ENCODE measurements around the gene MTFR1L.

DNA sequence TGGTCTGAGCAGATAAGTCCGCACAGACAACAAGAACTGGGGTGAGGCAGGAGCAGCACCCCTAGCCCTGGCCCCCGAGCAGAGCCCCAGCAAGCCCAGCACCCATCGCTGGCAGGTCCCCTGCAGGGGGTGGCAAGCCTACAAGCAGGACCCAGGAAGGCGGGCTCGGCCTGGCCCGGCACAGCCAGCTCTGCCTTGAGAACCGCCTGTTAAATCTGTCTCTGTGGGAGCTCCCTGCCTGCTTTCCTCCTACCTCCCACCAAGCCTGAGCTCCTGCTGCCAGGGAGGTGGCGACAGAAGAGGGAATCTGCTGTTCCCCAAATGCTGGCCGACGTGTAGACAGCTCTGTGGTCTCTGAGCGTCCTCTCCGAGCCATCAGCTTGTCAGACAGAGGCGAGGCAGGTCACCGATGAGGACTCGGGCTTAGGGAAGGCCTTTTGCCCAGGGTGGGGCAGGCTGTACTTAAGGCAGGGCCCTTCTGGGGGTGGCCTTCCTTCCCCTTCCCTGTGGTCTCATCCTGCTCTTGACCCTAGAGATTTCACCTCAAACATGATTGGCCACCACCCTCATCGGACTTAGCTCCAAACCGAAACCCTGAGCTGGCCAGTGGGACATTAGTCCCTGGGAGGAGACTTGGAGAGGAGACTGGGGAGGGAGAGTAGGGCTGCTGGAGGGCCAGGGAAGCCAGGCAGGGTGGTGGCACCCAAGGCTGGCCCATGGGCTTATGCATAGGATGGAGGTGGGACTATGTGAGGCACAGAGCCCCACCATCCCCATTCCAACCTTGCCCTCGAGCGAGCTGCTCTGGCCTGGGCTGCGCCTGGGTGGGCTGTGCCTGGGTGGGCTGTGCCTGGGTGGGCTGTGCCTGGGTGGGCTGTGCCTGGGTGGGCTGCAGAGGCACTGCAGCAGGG, 12.0 kb upstream of the MTFR1L start:
- TF ChIP-seq POLR2A (IDR thresholded peaks at IDR 0.05), result no peak
- TF ChIP-seq, protein P1, sequence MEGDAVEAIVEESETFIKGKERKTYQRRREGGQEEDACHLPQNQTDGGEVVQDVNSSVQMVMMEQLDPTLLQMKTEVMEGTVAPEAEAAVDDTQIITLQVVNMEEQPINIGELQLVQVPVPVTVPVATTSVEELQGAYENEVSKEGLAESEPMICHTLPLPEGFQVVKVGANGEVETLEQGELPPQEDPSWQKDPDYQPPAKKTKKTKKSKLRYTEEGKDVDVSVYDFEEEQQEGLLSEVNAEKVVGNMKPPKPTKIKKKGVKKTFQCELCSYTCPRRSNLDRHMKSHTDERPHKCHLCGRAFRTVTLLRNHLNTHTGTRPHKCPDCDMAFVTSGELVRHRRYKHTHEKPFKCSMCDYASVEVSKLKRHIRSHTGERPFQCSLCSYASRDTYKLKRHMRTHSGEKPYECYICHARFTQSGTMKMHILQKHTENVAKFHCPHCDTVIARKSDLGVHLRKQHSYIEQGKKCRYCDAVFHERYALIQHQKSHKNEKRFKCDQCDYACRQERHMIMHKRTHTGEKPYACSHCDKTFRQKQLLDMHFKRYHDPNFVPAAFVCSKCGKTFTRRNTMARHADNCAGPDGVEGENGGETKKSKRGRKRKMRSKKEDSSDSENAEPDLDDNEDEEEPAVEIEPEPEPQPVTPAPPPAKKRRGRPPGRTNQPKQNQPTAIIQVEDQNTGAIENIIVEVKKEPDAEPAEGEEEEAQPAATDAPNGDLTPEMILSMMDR (IDR thresholded peaks at IDR 0.05), result no peak

All from thyroid gland (tissue), 4 donors.